ENCODE data around the gene CGGBP1. TPM values are rescaled to one million over a fixed set of nuclear protein-coding genes. Genes with fewer than 3 reads are reported as not detected.

The CGGBP1 gene
- total RNA-seq, 1 donor from 2014 or later = 48.5 TPM

- Histone ChIP-seq H3K9me3 (replicated peaks) (no peaks in the 10 kb centered on the region), H3K36me3 (no peaks in the 10 kb centered on the region), H3K4me1 (no peaks in the 10 kb centered on the region), H3K27me3 (ENCODE audit: low read depth) (no peaks in the 10 kb centered on the region), H3K27ac (replicated peaks) (no peak overlapping the region), H3K4me3 (no peak overlapping the region)
- TF ChIP-seq CTCF (IDR thresholded peaks at IDR 0.05; ENCODE audit: borderline replicate concordance) = no peak
- intact Hi-C loops (cut with micrococcal nuclease) = no loop called here
- no peak for DNase-seq
These were observed 48.0 kb downstream of the CGGBP1 start for GRCh38 chr3:88010810-88011209.

- no peak for TF ChIP-seq CTCF (IDR thresholded peaks at IDR 0.05; ENCODE audit: borderline replicate concordance)
- no peak for DNase-seq
- no peak overlapping the region for H3K27ac ChIP-seq (replicated peaks)
- H3K36me3 ChIP-seq = no peaks in the 10 kb centered on the region
- no peaks in the 10 kb centered on the region for H3K27me3 ChIP-seq (ENCODE audit: low read depth)
- H3K4me3 ChIP-seq = no peak overlapping the region
- H3K9me3 ChIP-seq (replicated peaks) = no peaks in the 10 kb centered on the region
- H3K4me1 ChIP-seq = no peaks in the 10 kb centered on the region
- intact Hi-C loops (cut with micrococcal nuclease) = no loop called here
These were observed 49.7 kb downstream of the CGGBP1 start for GRCh38 chr3:88009066-88009465.

- no peaks in the 10 kb centered on the region for H3K9me3 ChIP-seq (replicated peaks)
- H3K27me3 ChIP-seq (ENCODE audit: low read depth) = no peaks in the 10 kb centered on the region
- intact Hi-C loops (cut with micrococcal nuclease) = no loop called here
- DNase-seq = no peak
- TF ChIP-seq CTCF (IDR thresholded peaks at IDR 0.05; ENCODE audit: borderline replicate concordance) = peak; percentile 39
- no peak overlapping the region for H3K27ac ChIP-seq (replicated peaks)
- H3K36me3 ChIP-seq = no peaks in the 10 kb centered on the region
- H3K4me1 ChIP-seq = peaks cover 6% of the 10 kb centered on the region
- H3K4me3 ChIP-seq = no peak overlapping the region
These were observed 53.7 kb downstream of the CGGBP1 start for GRCh38 chr3:88005066-88005465.

- peaks cover 6% of the 10 kb centered on the region for H3K4me1 ChIP-seq
- H3K36me3 ChIP-seq = no peaks in the 10 kb centered on the region
- intact Hi-C loops (cut with micrococcal nuclease) = no loop called here
- H3K9me3 ChIP-seq (replicated peaks) = no peaks in the 10 kb centered on the region
- H3K27ac ChIP-seq (replicated peaks) = no peak overlapping the region
- DNase-seq = no peak
- peak; percentile 77 for TF ChIP-seq CTCF (IDR thresholded peaks at IDR 0.05; ENCODE audit: borderline replicate concordance)
- H3K4me3 ChIP-seq = no peak overlapping the region
- no peaks in the 10 kb centered on the region for H3K27me3 ChIP-seq (ENCODE audit: low read depth)
These were observed 55.6 kb downstream of the CGGBP1 start for GRCh38 chr3:88003115-88003755.

GRCh38 chr3:88002448-88002847 lies 56.4 kb downstream of the CGGBP1 start:
- no peak for DNase-seq
- Histone ChIP-seq H3K27ac (replicated peaks) (no peak overlapping the region), H3K27me3 (ENCODE audit: low read depth) (no peaks in the 10 kb centered on the region), H3K4me1 (peaks cover 6% of the 10 kb centered on the region), H3K36me3 (no peaks in the 10 kb centered on the region), H3K4me3 (no peak overlapping the region), H3K9me3 (replicated peaks) (no peaks in the 10 kb centered on the region)
- no peak for TF ChIP-seq CTCF (IDR thresholded peaks at IDR 0.05; ENCODE audit: borderline replicate concordance)
- intact Hi-C loops (cut with micrococcal nuclease) = no loop called here

Other genes with a start within 250 kb of the CGGBP1 start
- 9.9 TPM for gene ZNF654, start 250 bp upstream of the CGGBP1 start, total RNA-seq
- 12.6 TPM for gene C3orf38, start 91.0 kb upstream of the CGGBP1 start, total RNA-seq

Measured in left ventricle myocardium inferior (tissue), 1 donor.